Stomach (tissue), 4 donors: ENCODE measurements around the gene AARS1.
"Not testable (repeated sequence)": the region's sequence is repeated elsewhere in the genome, so short reads cannot be mapped to it uniquely, and the experiment has no call there.

ENCODE experiments used
- POLR2A ChIP-seq, 4 donors: fragments of 450-650 bp; IDR thresholded peaks; one replicate each; pipeline ENCODE4 v1.6.1; 2016; ENCODE audit warnings: antibody characterized with exemption in 4 of 4, control low read depth in 2 of 4, mild to moderate bottlenecking in 1 of 4, moderate library complexity in 1 of 4
- POLR2AphosphoS5 ChIP-seq, 3 donors: sonication (generic); formaldehyde crosslinking; IDR thresholded peaks; one replicate each; pipeline ENCODE4 v1.6.1; 2016; ENCODE audit warnings: antibody characterized with exemption in 3 of 3
- TF ChIP-seq, protein P1 (sequence below), 7 experiments: fragments of 450-650 bp in 4 of 7; fragments of 200-600 bp in 3 of 7; sonication (generic) in 3 of 7; IDR thresholded peaks; one replicate each; pipeline ENCODE4 v1.5.1; 2016 to 2019; ENCODE audit warnings: antibody characterized with exemption in 7 of 7, control low read depth in 2 of 7, mild to moderate bottlenecking in 1 of 7

DNA sequence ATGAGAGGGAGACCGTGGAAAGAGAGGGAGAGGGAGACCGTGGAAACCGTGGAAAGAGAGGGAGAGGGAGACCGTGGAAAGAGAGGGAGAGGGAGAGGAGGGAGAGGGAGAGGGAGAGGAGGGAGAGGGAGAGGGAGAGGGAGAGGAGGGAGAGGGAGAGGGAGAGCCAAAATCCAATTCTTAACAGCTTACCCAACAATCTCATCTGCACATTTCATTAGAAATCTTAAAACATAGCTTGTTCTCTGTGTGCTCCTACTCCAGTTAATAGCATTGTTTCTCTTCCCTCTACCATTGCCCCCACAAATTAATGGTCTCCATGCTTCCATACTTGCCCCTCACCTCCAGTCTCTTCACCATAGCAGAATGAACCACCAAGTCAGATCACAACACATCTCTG is 63.9 kb downstream of the AARS1 start:
- TF ChIP-seq, protein P1, sequence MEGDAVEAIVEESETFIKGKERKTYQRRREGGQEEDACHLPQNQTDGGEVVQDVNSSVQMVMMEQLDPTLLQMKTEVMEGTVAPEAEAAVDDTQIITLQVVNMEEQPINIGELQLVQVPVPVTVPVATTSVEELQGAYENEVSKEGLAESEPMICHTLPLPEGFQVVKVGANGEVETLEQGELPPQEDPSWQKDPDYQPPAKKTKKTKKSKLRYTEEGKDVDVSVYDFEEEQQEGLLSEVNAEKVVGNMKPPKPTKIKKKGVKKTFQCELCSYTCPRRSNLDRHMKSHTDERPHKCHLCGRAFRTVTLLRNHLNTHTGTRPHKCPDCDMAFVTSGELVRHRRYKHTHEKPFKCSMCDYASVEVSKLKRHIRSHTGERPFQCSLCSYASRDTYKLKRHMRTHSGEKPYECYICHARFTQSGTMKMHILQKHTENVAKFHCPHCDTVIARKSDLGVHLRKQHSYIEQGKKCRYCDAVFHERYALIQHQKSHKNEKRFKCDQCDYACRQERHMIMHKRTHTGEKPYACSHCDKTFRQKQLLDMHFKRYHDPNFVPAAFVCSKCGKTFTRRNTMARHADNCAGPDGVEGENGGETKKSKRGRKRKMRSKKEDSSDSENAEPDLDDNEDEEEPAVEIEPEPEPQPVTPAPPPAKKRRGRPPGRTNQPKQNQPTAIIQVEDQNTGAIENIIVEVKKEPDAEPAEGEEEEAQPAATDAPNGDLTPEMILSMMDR (IDR thresholded peaks at IDR 0.05) = not testable (repeated sequence)
- TF ChIP-seq POLR2A, POLR2AphosphoS5 (IDR thresholded peaks at IDR 0.05): not testable (repeated sequence)
